ENCODE data around the gene ANO7.

ANO7 gene

GRCh38 chr2:241154915-241155314, 33.6 kb upstream of the ANO7 start:
- Histone ChIP-seq H3K27ac (ENCODE audit: low read depth, low read length) (no peak overlapping the region), H3K36me3 (ENCODE audit: control insufficient read depth in 1 of 2, insufficient read depth in 2 of 2, low read length in 2 of 2) (peaks cover 25 to 37% of the 10 kb centered on the region in 2 experiments), H3K79me2 (ENCODE audit: control insufficient read depth, insufficient read depth, low read length, poor library complexity) (peaks cover 2% of the 10 kb centered on the region), H3K23ac (ENCODE audit: low read length) (no peak overlapping the region), H2AFZ (ENCODE audit: insufficient read depth, low read length, poor library complexity) (no peak overlapping the region), H4K12ac (ENCODE audit: low read depth, low read length) (no peak overlapping the region), H3K4ac (ENCODE audit: low read depth, low read length) (no peak overlapping the region), H3K27me3 (ENCODE audit: insufficient read depth, low read length) (no peaks in the 10 kb centered on the region), H3K9ac (ENCODE audit: low read length) (peak overlapping the region; percentile 11), H2BK5ac (ENCODE audit: low read depth, low read length, poor library complexity) (no peak overlapping the region), H3K79me1 (ENCODE audit: low read length) (peaks cover 4% of the 10 kb centered on the region), H3K14ac (ENCODE audit: low read length) (no peak overlapping the region), H2BK120ac (ENCODE audit: insufficient read depth, low read length, poor library complexity) (no peak overlapping the region), H2AK5ac (ENCODE audit: low read length) (no peak overlapping the region), H3K4me2 (ENCODE audit: low read length) (no peak overlapping the region), H4K8ac (ENCODE audit: low read depth, low read length) (no peak overlapping the region), H2BK12ac (ENCODE audit: low read length) (no peak overlapping the region), H3K4me1 (ENCODE audit: control insufficient read depth in 1 of 2, insufficient read depth in 2 of 2, low read length in 2 of 2) (peaks cover 4 to 8% of the 10 kb centered on the region in 2 experiments), H3K9me3 (ENCODE audit: insufficient read depth, low read depth, low read length) (peaks cover 1% of the 10 kb centered on the region), H3K18ac (ENCODE audit: low read length) (no peak overlapping the region), H3K4me3 (ENCODE audit: low read depth, low read length) (no peak overlapping the region), H4K91ac (ENCODE audit: low read depth, low read length) (no peak overlapping the region)
- DNase-seq: no peak
- no CpG with 5 or more reads among the region's 4 CpGs for WGBS (ENCODE audit: extremely low coverage, insufficient coverage, insufficient read length)

- WGBS (ENCODE audit: extremely low coverage, insufficient coverage, insufficient read length): no CpG with 5 or more reads among the region's 1 CpG
Observed at GRCh38 chr2:241155936-241156335, 32.5 kb upstream of the ANO7 start.

GRCh38 chr2:241156971-241157441, 31.5 kb upstream of the ANO7 start:
- no peak overlapping the region for H3K23ac ChIP-seq (ENCODE audit: low read length)
- H2BK5ac ChIP-seq (ENCODE audit: low read depth, low read length, poor library complexity): no peak overlapping the region
- DNase-seq: no peak
- no peak overlapping the region for H3K4me2 ChIP-seq (ENCODE audit: low read length)
- no peak overlapping the region for H3K4ac ChIP-seq (ENCODE audit: low read depth, low read length)
- no peak overlapping the region for H2BK12ac ChIP-seq (ENCODE audit: low read length)
- H4K91ac ChIP-seq (ENCODE audit: low read depth, low read length): no peak overlapping the region
- no peaks in the 10 kb centered on the region for H3K79me2 ChIP-seq (ENCODE audit: control insufficient read depth, insufficient read depth, low read length, poor library complexity)
- peaks cover 1% of the 10 kb centered on the region for H3K9me3 ChIP-seq (ENCODE audit: insufficient read depth, low read depth, low read length)
- no peak overlapping the region for H3K27ac ChIP-seq (ENCODE audit: low read depth, low read length)
- WGBS (ENCODE audit: extremely low coverage, insufficient coverage, insufficient read length): no CpG with 5 or more reads among the region's 5 CpGs
- no peaks in the 10 kb centered on the region for H3K79me1 ChIP-seq (ENCODE audit: low read length)
- H3K36me3 ChIP-seq (ENCODE audit: control insufficient read depth in 1 of 2, insufficient read depth in 2 of 2, low read length in 2 of 2): peaks cover 31 to 46% of the 10 kb centered on the region in 2 experiments
- H4K12ac ChIP-seq (ENCODE audit: low read depth, low read length): no peak overlapping the region
- H2BK120ac ChIP-seq (ENCODE audit: insufficient read depth, low read length, poor library complexity): no peak overlapping the region
- H3K27me3 ChIP-seq (ENCODE audit: insufficient read depth, low read length): no peaks in the 10 kb centered on the region
- no peak overlapping the region for H4K8ac ChIP-seq (ENCODE audit: low read depth, low read length)
- H3K4me1 ChIP-seq (ENCODE audit: control insufficient read depth in 1 of 2, insufficient read depth in 2 of 2, low read length in 2 of 2): peaks cover 0 to under 1% of the 10 kb centered on the region in 2 experiments
- H2AFZ ChIP-seq (ENCODE audit: insufficient read depth, low read length, poor library complexity): no peak overlapping the region
- H3K14ac ChIP-seq (ENCODE audit: low read length): no peak overlapping the region
- no peak overlapping the region for H2AK5ac ChIP-seq (ENCODE audit: low read length)
- no peak overlapping the region for H3K18ac ChIP-seq (ENCODE audit: low read length)
- no peak overlapping the region for H3K9ac ChIP-seq (ENCODE audit: low read length)
- no peak overlapping the region for H3K4me3 ChIP-seq (ENCODE audit: low read depth, low read length)

More at GRCh38 chr2:241155936-241156335, 32.5 kb upstream of the ANO7 start:
- no peak overlapping the region for H3K18ac ChIP-seq (ENCODE audit: low read length)
- no peak for DNase-seq
- no peaks in the 10 kb centered on the region for H3K79me2 ChIP-seq (ENCODE audit: control insufficient read depth, insufficient read depth, low read length, poor library complexity)
- H3K4me1 ChIP-seq (ENCODE audit: control insufficient read depth in 1 of 2, insufficient read depth in 2 of 2, low read length in 2 of 2): peaks cover 4 to 8% of the 10 kb centered on the region in 2 experiments
- no peak overlapping the region for H2BK5ac ChIP-seq (ENCODE audit: low read depth, low read length, poor library complexity)
- peaks cover 27 to 40% of the 10 kb centered on the region in 2 experiments for H3K36me3 ChIP-seq (ENCODE audit: control insufficient read depth in 1 of 2, insufficient read depth in 2 of 2, low read length in 2 of 2)
- no peaks in the 10 kb centered on the region for H3K27me3 ChIP-seq (ENCODE audit: insufficient read depth, low read length)
- no peak overlapping the region for H3K9ac ChIP-seq (ENCODE audit: low read length)
- H4K91ac ChIP-seq (ENCODE audit: low read depth, low read length): no peak overlapping the region
- H3K23ac ChIP-seq (ENCODE audit: low read length): no peak overlapping the region
- H3K4me3 ChIP-seq (ENCODE audit: low read depth, low read length): no peak overlapping the region
- H2BK120ac ChIP-seq (ENCODE audit: insufficient read depth, low read length, poor library complexity): no peak overlapping the region
- H3K9me3 ChIP-seq (ENCODE audit: insufficient read depth, low read depth, low read length): peaks cover 1% of the 10 kb centered on the region
- no peaks in the 10 kb centered on the region for H3K79me1 ChIP-seq (ENCODE audit: low read length)
- no peak overlapping the region for H2AFZ ChIP-seq (ENCODE audit: insufficient read depth, low read length, poor library complexity)
- H2AK5ac ChIP-seq (ENCODE audit: low read length): no peak overlapping the region
- H3K27ac ChIP-seq (ENCODE audit: low read depth, low read length): no peak overlapping the region
- no peak overlapping the region for H3K14ac ChIP-seq (ENCODE audit: low read length)
- H3K4me2 ChIP-seq (ENCODE audit: low read length): no peak overlapping the region
- H4K12ac ChIP-seq (ENCODE audit: low read depth, low read length): no peak overlapping the region
- no peak overlapping the region for H3K4ac ChIP-seq (ENCODE audit: low read depth, low read length)
- no peak overlapping the region for H2BK12ac ChIP-seq (ENCODE audit: low read length)
- H4K8ac ChIP-seq (ENCODE audit: low read depth, low read length): no peak overlapping the region

- Histone ChIP-seq H3K79me1 (ENCODE audit: low read length) (no peaks in the 10 kb centered on the region), H3K4me3 (ENCODE audit: low read depth, low read length) (no peak overlapping the region), H2BK5ac (ENCODE audit: low read depth, low read length, poor library complexity) (no peak overlapping the region), H4K8ac (ENCODE audit: low read depth, low read length) (no peak overlapping the region), H3K79me2 (ENCODE audit: control insufficient read depth, insufficient read depth, low read length, poor library complexity) (no peaks in the 10 kb centered on the region), H3K14ac (ENCODE audit: low read length) (no peak overlapping the region), H2BK12ac (ENCODE audit: low read length) (no peak overlapping the region), H4K12ac (ENCODE audit: low read depth, low read length) (no peak overlapping the region), H2BK120ac (ENCODE audit: insufficient read depth, low read length, poor library complexity) (no peak overlapping the region), H3K9ac (ENCODE audit: low read length) (no peak overlapping the region), H4K91ac (ENCODE audit: low read depth, low read length) (no peak overlapping the region), H3K18ac (ENCODE audit: low read length) (no peak overlapping the region), H3K27me3 (ENCODE audit: insufficient read depth, low read length) (no peaks in the 10 kb centered on the region), H3K36me3 (ENCODE audit: control insufficient read depth in 1 of 2, insufficient read depth in 2 of 2, low read length in 2 of 2) (peaks cover 31 to 50% of the 10 kb centered on the region in 2 experiments), H3K4ac (ENCODE audit: low read depth, low read length) (no peak overlapping the region), H2AK5ac (ENCODE audit: low read length) (no peak overlapping the region), H3K23ac (ENCODE audit: low read length) (no peak overlapping the region), H3K4me1 (ENCODE audit: control insufficient read depth in 1 of 2, insufficient read depth in 2 of 2, low read length in 2 of 2) (no peaks in the 10 kb centered on the region), H3K4me2 (ENCODE audit: low read length) (no peak overlapping the region), H3K27ac (ENCODE audit: low read depth, low read length) (no peak overlapping the region), H2AFZ (ENCODE audit: insufficient read depth, low read length, poor library complexity) (no peak overlapping the region), H3K9me3 (ENCODE audit: insufficient read depth, low read depth, low read length) (peaks cover 1% of the 10 kb centered on the region)
- DNase-seq: no peak
- WGBS (ENCODE audit: extremely low coverage, insufficient coverage, insufficient read length): no CpG with 5 or more reads among the region's 9 CpGs
Observed at GRCh38 chr2:241157841-241158545, 30.5 kb upstream of the ANO7 start.
